HCT116 (cell line): ENCODE results near the gene SLC24A1. TPM values are rescaled to one million over a fixed set of nuclear protein-coding genes. Genes with fewer than 3 reads are reported as not detected.
A peak's percentile ranks its signal among the peaks of the same experiment; 100 is the strongest.

Experiments used
- ATAC-seq: fragments of 200-7000 bp; cut with Tn5 transposase; 2 replicates; pipeline ENCODE4 v1.9.1; 2020; ENCODE audit warnings: mild to moderate bottlenecking, moderate library complexity
- BruUV-seq: library from RNA; stranded (reverse); fragments of 400-500 nt; replicated peaks from 2 replicates; lab custom pipeline; 2021; lab: Mats Ljungman, UMichigan
- CTCF ChIA-PET: fragments of 300-600 bp; sonication (Branson Sonifier 250); formaldehyde crosslinking; loops from one replicate; lab custom pipeline; 2021; ENCODE audit warnings: antibody characterized with exemption; lab: Charles Lee
- POLR2A ChIA-PET: fragments of 300-600, 350-600 bp; sonication (Branson Sonifier 250); formaldehyde crosslinking; loops from one replicate; lab custom pipeline; 2021; ENCODE audit warnings: antibody characterized with exemption; lab: Charles Lee
- RAD21 ChIA-PET, 2 experiments: fragments of 300-600 bp; sonication (Branson Sonifier 250); formaldehyde crosslinking; loops; one replicate each; lab custom pipeline; 2023; ENCODE audit warnings: low total read pairs in 2 of 2; ENCODE audit not compliant: uncharacterized antibody in 2 of 2, unreplicated experiment in 2 of 2, low non-redundant PET in 1 of 2; lab: Charles Lee
- DNase-seq: peaks from one replicate; pipeline ENCODE4 v3.0.0-alpha.2; 2010; ENCODE audit warnings: low read depth, low spot score
- H2AFZ ChIP-seq: fragments of 200-600 bp; shearing (Covaris generic), sonication (generic); 2 replicates; pipeline ENCODE4 v1.6.1; 2017; ENCODE audit warnings: low read depth, mixed run types, mixed read lengths, antibody characterized with exemption, low read length; ENCODE audit not compliant: poor library complexity, severe bottlenecking
- H3K27ac ChIP-seq: 2 replicates; pipeline ENCODE4 v1.5.1; 2012; ENCODE audit warnings: low read depth, low read length
- H3K27me3 ChIP-seq: fragments of 200-600 bp; sonication (generic); 2 replicates; pipeline ENCODE4 v1.6.1; 2016; ENCODE audit warnings: mixed run types, low read length, mixed read lengths; ENCODE audit not compliant: insufficient read depth
- H3K36me3 ChIP-seq, 2 experiments: fragments of 200-500 bp in 1 of 2; fragments of 200-600 bp in 1 of 2; sonication (Bioruptor generic) in 1 of 2; sonication (generic) in 1 of 2; 2 replicates each; pipeline versions ENCODE4 v1.5.1 to v1.6.1; 2014 to 2016; ENCODE audit warnings: low read length in 2 of 2, inconsistent platforms in 1 of 2, mixed read lengths in 1 of 2, mixed run types in 1 of 2; ENCODE audit not compliant: insufficient read depth in 2 of 2, control insufficient read depth in 1 of 2
- H3K4me1 ChIP-seq, 2 experiments: fragments of 200-600 bp in 1 of 2; sonication (generic) in 1 of 2; 2 replicates each; pipeline versions ENCODE4 v1.5.1 to v1.6.1; 2012 to 2017; ENCODE audit warnings: low read length in 2 of 2, inconsistent platforms in 1 of 2, mild to moderate bottlenecking in 1 of 2, mixed read lengths in 1 of 2, mixed run types in 1 of 2, moderate library complexity in 1 of 2; ENCODE audit not compliant: insufficient read depth in 2 of 2, control insufficient read depth in 1 of 2
- H3K4me2 ChIP-seq: fragments of 200-600 bp; sonication (generic); 2 replicates; pipeline ENCODE4 v1.6.1; 2017; ENCODE audit warnings: mixed run types, low read length, mixed read lengths
- H3K4me3 ChIP-seq, 2 experiments: fragments of 200-600 bp in 1 of 2; sonication (generic) in 1 of 2; replicated peaks in 1 of 2; 2 replicates each; pipeline ENCODE4 v1.5.1; 2011 to 2016; ENCODE audit warnings: low read length in 2 of 2, control low read depth in 1 of 2, low read depth in 1 of 2, mild to moderate bottlenecking in 1 of 2, mixed read lengths in 1 of 2, mixed run types in 1 of 2
- H3K79me2 ChIP-seq: fragments of 200-600 bp; sonication (generic); 2 replicates; pipeline ENCODE4 v1.6.1; 2017; ENCODE audit warnings: mild to moderate bottlenecking, mixed run types, low read length, moderate library complexity, mixed read lengths; ENCODE audit not compliant: insufficient read depth
- H3K9ac ChIP-seq: fragments of 200-600 bp; sonication (generic); 2 replicates; pipeline ENCODE4 v1.6.1; 2016; ENCODE audit warnings: low read length, mixed read lengths
- H3K9me2 ChIP-seq: fragments of 200-600 bp; sonication (generic), shearing (Covaris generic); 2 replicates; pipeline ENCODE4 v1.6.1; 2017; ENCODE audit warnings: mixed run types, mild to moderate bottlenecking, moderate library complexity; ENCODE audit not compliant: insufficient read depth
- H3K9me3 ChIP-seq, 2 experiments: fragments of 200-500 bp in 1 of 2; fragments of 200-600 bp in 1 of 2; sonication (Bioruptor generic) in 1 of 2; sonication (generic) in 1 of 2; 2 replicates each; pipeline ENCODE4 v1.6.1; 2014 to 2017; ENCODE audit warnings: low read length in 2 of 2, mixed read lengths in 2 of 2, inconsistent platforms in 1 of 2, low read depth in 1 of 2, mild to moderate bottlenecking in 1 of 2, mixed run types in 1 of 2, moderate library complexity in 1 of 2; ENCODE audit not compliant: control insufficient read depth in 1 of 2, insufficient read depth in 1 of 2
- H4K20me1 ChIP-seq: fragments of 200-600 bp; sonication (generic), shearing (Covaris generic); 2 replicates; pipeline ENCODE4 v1.6.1; 2017; ENCODE audit warnings: mixed run types, mild to moderate bottlenecking, moderate library complexity; ENCODE audit not compliant: insufficient read depth
- CBX3 ChIP-seq: IDR thresholded peaks from 2 replicates; pipeline ENCODE4 v1.6.1; 2012; ENCODE audit warnings: low read depth
- CTCF ChIP-seq, 3 experiments: fragments of 200-600 bp in 1 of 3; sonication (generic) in 1 of 3; IDR thresholded peaks in 2 of 3; conservative IDR thresholded peaks in 1 of 3; 2 replicates each; pipeline ENCODE4 v1.5.1; 2012 to 2017; ENCODE audit warnings: low read depth in 2 of 3, low read length in 2 of 3, antibody characterized with exemption in 1 of 3, borderline replicate concordance in 1 of 3, control low read depth in 1 of 3, mild to moderate bottlenecking in 1 of 3, mixed read lengths in 1 of 3, mixed run types in 1 of 3, moderate library complexity in 1 of 3; ENCODE audit not compliant: insufficient read depth in 1 of 3
- EGR1 ChIP-seq: IDR thresholded peaks from 2 replicates; pipeline ENCODE4 v1.6.1; 2012; ENCODE audit warnings: low read depth
- FOSL1 ChIP-seq: IDR thresholded peaks from 2 replicates; pipeline ENCODE4 v1.6.1; 2012; ENCODE audit warnings: low read depth
- JUND ChIP-seq: IDR thresholded peaks from 2 replicates; pipeline ENCODE4 v1.6.1; 2012
- POLR2A ChIP-seq: IDR thresholded peaks from 2 replicates; pipeline ENCODE4 v1.7.0; 2011; ENCODE audit warnings: borderline replicate concordance; ENCODE audit not compliant: insufficient read depth, insufficient read length; ENCODE audit errors: extremely low read depth
- intact Hi-C: fragments of 100-400 bp; cut with micrococcal nuclease; formaldehyde crosslinking; loops from 2 replicates; pipeline ENCODE4 v1.10.0; 2022
- total RNA-seq: library from RNA; stranded (reverse); gene quantifications from one replicate; pipeline ENCODE4 v1.2.1, GENCODE V29; 2021; ENCODE audit not compliant: unreplicated experiment

SLC24A1 gene
- total RNA-seq, 1 experiment from 2014 or later: 15.9 TPM

DNA sequence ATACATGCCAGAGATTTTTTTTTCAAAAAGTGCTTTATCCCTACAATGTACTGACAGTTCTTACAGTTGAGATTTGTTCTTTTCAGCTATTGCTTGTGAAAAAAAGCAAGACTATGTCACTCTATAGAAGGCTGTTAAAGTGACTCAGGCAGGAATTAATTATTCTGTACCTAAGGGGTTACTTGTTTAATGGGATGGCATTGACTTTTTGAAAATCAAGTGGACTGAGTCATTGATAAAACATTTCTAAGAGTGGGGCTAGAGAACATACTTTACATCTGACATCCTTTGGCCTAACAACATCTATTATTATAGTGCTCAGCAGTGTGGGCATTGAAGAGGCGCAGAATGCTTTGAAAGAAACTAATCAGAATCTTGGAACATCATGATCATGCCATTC, 45.1 kb upstream of the SLC24A1 start:
- H3K9me2 ChIP-seq: no peaks in the 10 kb centered on the region
- intact Hi-C loops: no loop called here
- no peak overlapping the region for H3K9ac ChIP-seq
- no peak overlapping the region for H3K4me2 ChIP-seq
- H3K4me1 ChIP-seq: no peaks in the 10 kb centered on the region
- DNase-seq: no peak
- H4K20me1 ChIP-seq: no peaks in the 10 kb centered on the region
- no peak overlapping the region for H3K27ac ChIP-seq
- no peak for ATAC-seq
- H3K4me3 ChIP-seq: no peak overlapping the region
- H3K27me3 ChIP-seq: no peaks in the 10 kb centered on the region
- no TSS peak for BruUV-seq
- TF ChIP-seq CBX3: no peak
- no peak for TF ChIP-seq JUND
- no peak for TF ChIP-seq CTCF (IDR thresholded peaks at IDR 0.05 in 2 of 3, conservative IDR thresholded peaks at IDR 0.05 in 1 of 3; ENCODE audit: borderline replicate concordance in 1 of 3, insufficient read depth in 1 of 3, low read depth in 2 of 3, low read length in 2 of 3)
- TF ChIP-seq EGR1: no peak
- H3K9me3 ChIP-seq: no peaks in the 10 kb centered on the region
- ChIA-PET CTCF (no interaction called here), POLR2A (no interaction called here), RAD21 (no interaction called here)
- H3K36me3 ChIP-seq: peaks cover 36 to 51% of the 10 kb centered on the region in 2 experiments
- H3K79me2 ChIP-seq: no peaks in the 10 kb centered on the region
- H2AFZ ChIP-seq: no peak overlapping the region

GRCh38 chr15:65577129-65577996, 44.4 kb upstream of the SLC24A1 start:
- H3K9ac ChIP-seq: no peak overlapping the region
- intact Hi-C loops: no loop called here
- BruUV-seq: TSS peak; percentile 53
- TF ChIP-seq POLR2A (no peak), FOSL1 (no peak), CTCF (IDR thresholded peaks at IDR 0.05 in 2 of 3, conservative IDR thresholded peaks at IDR 0.05 in 1 of 3; ENCODE audit: borderline replicate concordance in 1 of 3, insufficient read depth in 1 of 3, low read depth in 2 of 3, low read length in 2 of 3) (no peak)
- H3K27ac ChIP-seq: no peak overlapping the region
- POLR2A ChIA-PET: no interaction called here
- no peaks in the 10 kb centered on the region for H3K4me1 ChIP-seq
- ATAC-seq (no peak), DNase-seq (no peak)
- no peak overlapping the region for H3K4me2 ChIP-seq
- H4K20me1 ChIP-seq: no peaks in the 10 kb centered on the region
- H3K9me3 ChIP-seq: no peaks in the 10 kb centered on the region
- peaks cover 29 to 49% of the 10 kb centered on the region in 2 experiments for H3K36me3 ChIP-seq
- no peaks in the 10 kb centered on the region for H3K79me2 ChIP-seq
- RAD21 ChIA-PET: no interaction called here
- no peak overlapping the region for H3K4me3 ChIP-seq
- H2AFZ ChIP-seq: no peak overlapping the region
- no peaks in the 10 kb centered on the region for H3K27me3 ChIP-seq
- H3K9me2 ChIP-seq: no peaks in the 10 kb centered on the region
- CTCF ChIA-PET: no interaction called here
